B cell (primary cell): Measurements from ENCODE around the gene ITPR1. TPM values are rescaled to one million over a fixed set of nuclear protein-coding genes. Genes with fewer than 3 reads are reported as not detected.
A peak's percentile ranks its signal among the peaks of the same experiment; 100 is the strongest.

Experiments
- ATAC-seq: fragments of 200-7000 bp; cut with Tn5 transposase; one replicate; pipeline ENCODE4 v1.10.0; 2021; ENCODE audit warnings: low read depth, mild to moderate bottlenecking, moderate number of reproducible peaks, moderate library complexity
- CTCF ChIA-PET: fragments of 350-600 bp; sonication (Branson Sonifier 250); formaldehyde crosslinking; loops from one replicate; lab custom pipeline; 2021; ENCODE audit warnings: antibody characterized with exemption, inconsistent platforms; lab: Charles Lee
- POLR2A ChIA-PET: fragments of 350-600 bp; sonication (Branson Sonifier 250); formaldehyde crosslinking; loops from one replicate; lab custom pipeline; 2021; ENCODE audit warnings: antibody characterized with exemption; lab: Charles Lee
- DNase-seq: peaks from one replicate; pipeline ENCODE4 v3.0.0; 2013
- H2AFZ ChIP-seq: 2 replicates; pipeline ENCODE4 v1.6.1; 2012; ENCODE audit warnings: mild to moderate bottlenecking, low read depth, low read length; ENCODE audit not compliant: insufficient read depth, poor library complexity, severe bottlenecking
- H3K27ac ChIP-seq, 2 donors: 1 replicate in 1 of 2; 2 replicates in 1 of 2; pipeline ENCODE4 v1.5.1; 2012 to 2013; ENCODE audit warnings: low read length in 2 of 2, mild to moderate bottlenecking in 2 of 2, moderate library complexity in 1 of 2
- H3K27me3 ChIP-seq, 4 experiments: fragments of 200-600 bp in 1 of 4; sonication (generic) in 1 of 4; replicated peaks in 1 of 4; 1 replicate in 2 of 4; 2 replicates in 2 of 4; pipeline versions ENCODE4 v1.6.1 to v1.7.0; 2013 to 2016; ENCODE audit warnings: low read length in 3 of 4, mild to moderate bottlenecking in 2 of 4, mixed read lengths in 1 of 4, moderate library complexity in 1 of 4; ENCODE audit not compliant: insufficient read depth in 4 of 4, control insufficient read depth in 3 of 4; ENCODE audit errors: control extremely low read depth in 1 of 4
- H3K36me3 ChIP-seq, 2 experiments: replicated peaks in 1 of 2; 1 replicate in 1 of 2; 2 replicates in 1 of 2; pipeline versions ENCODE4 v1.6.1 to v1.7.1; 2013; ENCODE audit warnings: low read length in 1 of 2; ENCODE audit not compliant: insufficient read depth in 2 of 2, control insufficient read depth in 1 of 2; ENCODE audit errors: control extremely low read depth in 1 of 2, extremely low read depth in 1 of 2
- H3K4me1 ChIP-seq, 2 donors: fragments of 200-600 bp in 1 of 2; sonication (generic) in 1 of 2; 1 replicate in 1 of 2; 2 replicates in 1 of 2; pipeline versions ENCODE4 v1.5.1 to v1.6.1; 2013 to 2017; ENCODE audit warnings: low read length in 2 of 2; ENCODE audit not compliant: control insufficient read depth in 2 of 2, insufficient read depth in 2 of 2
- H3K4me2 ChIP-seq: replicated peaks from 2 replicates; pipeline ENCODE3; 2012; ENCODE audit warnings: mild to moderate bottlenecking, low read depth, low read length; ENCODE audit not compliant: poor library complexity, severe bottlenecking
- H3K4me3 ChIP-seq, 5 experiments: fragments of 200-600 bp in 1 of 5; sonication (generic) in 1 of 5; 1 replicate in 3 of 5; 2 replicates in 2 of 5; pipeline versions ENCODE4 v1.5.1 to v1.7.0; 2011 to 2016; ENCODE audit warnings: low read length in 4 of 5, mild to moderate bottlenecking in 4 of 5, low read depth in 2 of 5, control low read depth in 1 of 5, moderate library complexity in 1 of 5; ENCODE audit not compliant: insufficient read depth in 1 of 5; ENCODE audit errors: control extremely low read depth in 1 of 5, extremely low read depth in 1 of 5
- H3K79me2 ChIP-seq: fragments of 200-600 bp; sonication (generic); one replicate; pipeline ENCODE4 v1.6.0; 2016; ENCODE audit warnings: low read length; ENCODE audit not compliant: control insufficient read depth, insufficient read depth
- H3K9ac ChIP-seq: fragments of 200-600 bp; sonication (generic); 2 replicates; pipeline ENCODE4 v1.6.1; 2017; ENCODE audit warnings: mild to moderate bottlenecking, low read length, moderate library complexity
- H3K9me3 ChIP-seq, 3 donors: one replicate each; pipeline versions ENCODE4 v1.6.1 to v1.7.1; 2013; ENCODE audit warnings: low read length in 2 of 3; ENCODE audit not compliant: control insufficient read depth in 2 of 3, insufficient read depth in 1 of 3; ENCODE audit errors: control extremely low read depth in 1 of 3
- H4K20me1 ChIP-seq: 2 replicates; pipeline ENCODE4 v1.6.0; 2012; ENCODE audit warnings: mild to moderate bottlenecking, low read length; ENCODE audit not compliant: insufficient read depth, control insufficient read depth, poor library complexity, severe bottlenecking
- H3K27ac Mint-ChIP-seq: one replicate; pipeline ENCODE4 v1.8.0; 2021; ENCODE audit warnings: mixed read lengths
- H3K27me3 Mint-ChIP-seq: one replicate; pipeline ENCODE4 v1.8.0; 2021; ENCODE audit warnings: mixed read lengths
- H3K4me1 Mint-ChIP-seq: one replicate; pipeline ENCODE4 v1.8.0; 2021; ENCODE audit warnings: mixed read lengths
- H3K4me3 Mint-ChIP-seq: one replicate; pipeline ENCODE4 v1.8.0; 2021; ENCODE audit warnings: mixed read lengths
- H3K9me3 Mint-ChIP-seq: one replicate; pipeline ENCODE4 v1.8.0; 2022; ENCODE audit warnings: mixed read lengths; ENCODE audit not compliant: insufficient read depth
- CTCF ChIP-seq: fragments of 200-600 bp; IDR thresholded peaks from one replicate; pipeline ENCODE4 v1.8.0; 2022; ENCODE audit warnings: antibody characterized with exemption, mild to moderate bottlenecking
- EZH2 ChIP-seq: IDR thresholded peaks from 2 replicates; pipeline ENCODE4 v1.6.1; 2012; ENCODE audit warnings: borderline replicate concordance, low read depth, mild to moderate bottlenecking, moderate library complexity, low read length; ENCODE audit not compliant: insufficient read depth, poor library complexity, severe bottlenecking
- WGBS: methylation state at CpG from one replicate; pipeline ENCODE4 v1.1.5; 2013; ENCODE audit warnings: missing lambda C conversion rate; ENCODE audit not compliant: insufficient coverage; 5-methylcytosine and 5-hydroxymethylcytosine counted together
- intact Hi-C: fragments of 100-400 bp; cut with micrococcal nuclease; formaldehyde crosslinking; loops from one replicate; pipeline ENCODE4 v1.10.0; 2022
- polyA plus RNA-seq: library from polyadenylated mRNA; depleted of rRNA; stranded (reverse); fragments of >200 nt; gene quantifications from 2 replicates; pipeline ENCODE4 v1.2.3, GENCODE V29; 2012
- total RNA-seq, 2 donors: library from RNA; stranded (reverse); fragments of 120-200 nt in 1 of 2; gene quantifications; 1 replicate in 1 of 2; 2 replicates in 1 of 2; pipeline versions ENCODE4 v1.2.3 to v1.2.4, GENCODE V29; 2013 to 2022

The ITPR1 gene
- total and polyA plus RNA-seq, 2 donors (not counting 1 experiment from before 2014, with no cell fraction given) = 64.0 to 332 TPM

GRCh38 chr3:4595710-4596113 is 102.6 kb downstream of the ITPR1 start:
- TF ChIP-seq EZH2 = no peak
- no peak for TF ChIP-seq CTCF
- no peak overlapping the region for H3K4me2 ChIP-seq
- H3K4me1 Mint-ChIP-seq = peaks cover 91% of the 10 kb centered on the region
- peaks cover 0 to 4% of the 10 kb centered on the region in 2 experiments for H3K36me3 ChIP-seq
- no peak for ATAC-seq
- no peak overlapping the region for H3K9ac ChIP-seq
- peaks cover 100% of the 10 kb centered on the region for H3K79me2 ChIP-seq
- no peak for DNase-seq
- 100% methylated on average over 4 of the region's 6 CpGs for WGBS
- ChIA-PET POLR2A (no interaction called here), CTCF (interaction anchor here (1.5 to 2.3 kb wide), 2 partner anchors 10 to 245 kb away, joined by 5 to 6 read pairs; no protein-coding TSS in a partner anchor)
- peaks cover 100% of the 10 kb centered on the region for H4K20me1 ChIP-seq
- no peaks in the 10 kb centered on the region for H3K27me3 Mint-ChIP-seq
- peaks cover 26 to 41% of the 10 kb centered on the region in 2 donors for H3K4me1 ChIP-seq
- no peak overlapping the region for H3K27ac ChIP-seq
- no peak overlapping the region for H2AFZ ChIP-seq
- H3K4me3 Mint-ChIP-seq = no peak overlapping the region
- H3K27ac Mint-ChIP-seq = peak overlapping the region; percentile 10
- intact Hi-C loops = no loop called here
- H3K4me3 ChIP-seq = no peak overlapping the region
- H3K9me3 ChIP-seq = no peaks in the 10 kb centered on the region
- H3K27me3 ChIP-seq = no peaks in the 10 kb centered on the region
- H3K9me3 Mint-ChIP-seq = no peaks in the 10 kb centered on the region

- 100% methylated on average over 1 of the region's 3 CpGs for WGBS
- intact Hi-C loops = no loop called here
- Mint-ChIP-seq H3K27me3 (no peaks in the 10 kb centered on the region), H3K4me1 (peaks cover 88% of the 10 kb centered on the region), H3K4me3 (no peak overlapping the region), H3K27ac (peak overlapping the region; percentile 63), H3K9me3 (no peaks in the 10 kb centered on the region)
- H3K9ac ChIP-seq = no peak overlapping the region
- DNase-seq (no peak), ATAC-seq (no peak)
- peaks cover 0 to 3% (median 0%) of the 10 kb centered on the region in 3 donors for H3K9me3 ChIP-seq
- POLR2A ChIA-PET = no interaction called here
- CTCF ChIA-PET = interaction anchor here (1.5 to 2.3 kb wide), 2 partner anchors 10 to 246 kb away, joined by 5 to 6 read pairs; no protein-coding TSS in a partner anchor
- H3K79me2 ChIP-seq = peaks cover 100% of the 10 kb centered on the region
- TF ChIP-seq CTCF (no peak), EZH2 (no peak)
- H3K27ac ChIP-seq = no peak overlapping the region
- H3K4me1 ChIP-seq = peaks cover 28 to 42% of the 10 kb centered on the region in 2 donors
- H4K20me1 ChIP-seq = peaks cover 100% of the 10 kb centered on the region
- H3K4me3 ChIP-seq = no peak overlapping the region
- no peaks in the 10 kb centered on the region for H3K27me3 ChIP-seq
- H3K4me2 ChIP-seq = no peak overlapping the region
- H3K36me3 ChIP-seq = peaks cover 0 to 4% of the 10 kb centered on the region in 2 experiments
- no peak overlapping the region for H2AFZ ChIP-seq
Measured at GRCh38 chr3:4596612-4597011, 103.5 kb downstream of the ITPR1 start.
